Measurements from ENCODE around the gene SMAP2.

Gene SMAP2

GRCh38 chr1:40391688-40392145, 18.2 kb downstream of the SMAP2 start:
- peak in 1 of 6 experiments; percentile 30 for DNase-seq

GRCh38 chr1:40392221-40392620, 18.7 kb downstream of the SMAP2 start:
- no peak for DNase-seq

- peak in 3 of 6 experiments; percentile 24 to 78 (median 59) for DNase-seq
Observed at GRCh38 chr1:40393173-40393572, 19.6 kb downstream of the SMAP2 start.

- DNase-seq, result peak in 5 of 6 experiments; percentile 15 to 76 (median 57)
Observed at GRCh38 chr1:40394491-40395172, 21.1 kb downstream of the SMAP2 start.

- no peak for DNase-seq
Observed at GRCh38 chr1:40395190-40396175, 22.0 kb downstream of the SMAP2 start.

GRCh38 chr1:40396420-40396819, 22.9 kb downstream of the SMAP2 start:
- DNase-seq, result peak in 1 of 6 experiments; percentile 15

GRCh38 chr1:40397258-40397657, 23.7 kb downstream of the SMAP2 start:
- no peak for DNase-seq

- DNase-seq, result no peak
Observed at GRCh38 chr1:40399984-40400704, 26.6 kb downstream of the SMAP2 start.

GRCh38 chr1:40401473-40402201, 28.1 kb downstream of the SMAP2 start:
- no peak for DNase-seq

GRCh38 chr1:40404670-40405462, 31.3 kb downstream of the SMAP2 start:
- DNase-seq, result peak in 5 of 6 experiments; percentile 30 to 84 (median 74)

GRCh38 chr1:40405812-40406211, 32.3 kb downstream of the SMAP2 start:
- no peak for DNase-seq

GRCh38 chr1:40407453-40407852, 33.9 kb downstream of the SMAP2 start:
- no peak for DNase-seq

GRCh38 chr1:40409467-40409866, 35.9 kb downstream of the SMAP2 start:
- DNase-seq, result no peak

- no peak for DNase-seq
Observed at GRCh38 chr1:40411294-40411693, 37.8 kb downstream of the SMAP2 start.

GRCh38 chr1:40411843-40412242, 38.3 kb downstream of the SMAP2 start:
- DNase-seq, result no peak

- no peak for DNase-seq
Observed at GRCh38 chr1:40413527-40414252, 40.2 kb downstream of the SMAP2 start.

- no peak for DNase-seq
Observed at GRCh38 chr1:40414331-40414730, 40.8 kb downstream of the SMAP2 start.

- no peak for DNase-seq
Observed at GRCh38 chr1:40416709-40417108, 43.2 kb downstream of the SMAP2 start.

GRCh38 chr1:40421431-40422384, 48.2 kb downstream of the SMAP2 start:
- no peak for DNase-seq

All from stimulated activated naive CD4-positive, alpha-beta T cell (primary cell).